ENCODE measurements around the gene MINK1. TPM values are rescaled to one million over a fixed set of nuclear protein-coding genes. Genes with fewer than 3 reads are reported as not detected.

The MINK1 gene
- total and polyA plus RNA-seq, 10 of the 15 experiments (the other 5 are each of a cell fraction or from before 2014, with no cell fraction given): 0.08 to 55.6 (median 15.0) TPM

DNA sequence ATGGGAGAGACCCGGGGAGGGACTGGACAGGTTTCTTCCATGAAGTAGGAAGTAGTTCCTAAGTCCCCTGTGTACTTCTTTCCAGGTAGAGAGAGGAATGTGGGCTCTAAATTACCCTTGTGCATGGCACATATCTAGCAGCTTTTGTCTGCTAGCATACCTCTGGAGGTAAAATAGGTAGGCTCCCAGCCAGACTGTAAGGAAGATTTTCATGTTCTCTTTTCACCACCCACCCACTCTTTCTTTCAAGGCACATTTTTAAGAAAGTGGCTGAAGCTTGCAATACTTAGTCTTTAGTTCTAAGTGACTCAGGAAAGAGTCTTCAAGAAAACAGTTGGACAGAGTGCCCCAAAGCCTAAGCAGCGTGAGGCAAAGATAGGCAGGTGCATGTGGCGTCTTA lies 9.2 kb downstream of the MINK1 start (continued):
- TF ChIP-seq NFIC (IDR thresholded peaks at IDR 0.05; ENCODE audit: low read depth, low read length) (no peak), TCF12 (IDR thresholded peaks at IDR 0.05; ENCODE audit: low read depth, low read length) (no peak)
- TF ChIP-seq, protein P1, sequence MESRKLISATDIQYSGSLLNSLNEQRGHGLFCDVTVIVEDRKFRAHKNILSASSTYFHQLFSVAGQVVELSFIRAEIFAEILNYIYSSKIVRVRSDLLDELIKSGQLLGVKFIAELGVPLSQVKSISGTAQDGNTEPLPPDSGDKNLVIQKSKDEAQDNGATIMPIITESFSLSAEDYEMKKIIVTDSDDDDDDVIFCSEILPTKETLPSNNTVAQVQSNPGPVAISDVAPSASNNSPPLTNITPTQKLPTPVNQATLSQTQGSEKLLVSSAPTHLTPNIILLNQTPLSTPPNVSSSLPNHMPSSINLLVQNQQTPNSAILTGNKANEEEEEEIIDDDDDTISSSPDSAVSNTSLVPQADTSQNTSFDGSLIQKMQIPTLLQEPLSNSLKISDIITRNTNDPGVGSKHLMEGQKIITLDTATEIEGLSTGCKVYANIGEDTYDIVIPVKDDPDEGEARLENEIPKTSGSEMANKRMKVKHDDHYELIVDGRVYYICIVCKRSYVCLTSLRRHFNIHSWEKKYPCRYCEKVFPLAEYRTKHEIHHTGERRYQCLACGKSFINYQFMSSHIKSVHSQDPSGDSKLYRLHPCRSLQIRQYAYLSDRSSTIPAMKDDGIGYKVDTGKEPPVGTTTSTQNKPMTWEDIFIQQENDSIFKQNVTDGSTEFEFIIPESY (IDR thresholded peaks at IDR 0.05): no peak

DNA sequence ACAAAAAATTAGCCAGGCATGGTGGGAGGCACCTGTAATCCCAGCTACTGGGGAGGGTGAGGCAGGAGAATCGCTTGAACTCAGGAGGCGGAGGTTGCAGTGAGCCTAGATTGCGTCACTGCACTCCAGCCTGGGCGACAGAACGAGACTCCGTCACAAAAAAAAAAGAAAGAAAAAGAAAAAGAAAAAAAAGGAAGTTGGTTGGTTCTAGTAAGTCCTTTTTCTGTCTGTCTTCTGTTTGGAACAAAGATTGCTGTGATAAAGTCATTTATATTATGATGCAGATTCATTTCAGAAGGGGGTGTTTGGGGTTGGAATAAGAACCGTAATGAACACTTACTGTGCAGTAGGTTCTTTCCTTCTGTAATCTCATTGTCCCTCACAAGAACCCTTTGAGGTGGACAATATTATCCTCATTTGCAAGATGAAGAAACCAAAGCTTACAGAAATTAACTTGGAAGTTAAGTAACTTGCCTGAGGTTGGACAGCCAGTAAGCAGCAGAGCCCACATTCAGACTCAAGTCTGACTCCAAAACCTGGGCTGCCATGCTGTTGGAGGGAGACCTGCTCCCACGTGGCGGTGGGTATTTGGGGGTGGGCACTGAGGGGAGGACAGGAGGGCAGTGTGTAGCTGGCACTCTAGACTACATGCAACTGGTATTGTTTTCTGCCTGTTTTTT lies 10.3 kb downstream of the MINK1 start:
- H3K27me3 ChIP-seq (replicated peaks in 1 of 2; ENCODE audit: control insufficient read depth in 2 of 2, insufficient read depth in 2 of 2, low read length in 1 of 2): no peaks in the 10 kb centered on the region
- no TSS peak for BruUV-seq (replicated peaks)
- RAD21 ChIA-PET (ENCODE audit: unreplicated experiment): interaction anchor here (0.9 kb wide), 1 partner anchor 35 kb away, joined by 3 read pairs; no protein-coding TSS in a partner anchor
- no peak for TF ChIP-seq IKZF1 (conservative IDR thresholded peaks at IDR 0.05)
- TF ChIP-seq POLR2AphosphoS5 (IDR thresholded peaks at IDR 0.05; ENCODE audit: low read length): no peak
- no peak for TF ChIP-seq EZH2 (IDR thresholded peaks at IDR 0.05; ENCODE audit: borderline replicate concordance, control insufficient read depth, low read depth, low read length)
- no peak for TF ChIP-seq CUX1 (IDR thresholded peaks at IDR 0.05; ENCODE audit: insufficient replicate concordance, low read depth, low read length)
- TF ChIP-seq CHD2 (IDR thresholded peaks at IDR 0.05; ENCODE audit: borderline replicate concordance, low read depth, low read length): no peak
- TF ChIP-seq SUZ12 (IDR thresholded peaks at IDR 0.05; ENCODE audit: unreplicated experiment): no peak
- no peak for TF ChIP-seq TCF12 (IDR thresholded peaks at IDR 0.05; ENCODE audit: low read depth, low read length)
- TF ChIP-seq RBBP5 (conservative IDR thresholded peaks at IDR 0.05): no peak
- TF ChIP-seq MTA3 (IDR thresholded peaks at IDR 0.05; ENCODE audit: borderline replicate concordance, low read length): no peak
- TF ChIP-seq DPF2 (IDR thresholded peaks at IDR 0.05): no peak
- no peak for TF ChIP-seq RUNX3 (IDR thresholded peaks at IDR 0.05; ENCODE audit: low read length)
- no peak for TF ChIP-seq NR2F1 (conservative IDR thresholded peaks at IDR 0.05)
- TF ChIP-seq BACH1 (IDR thresholded peaks at IDR 0.05; ENCODE audit: borderline replicate concordance): no peak

More for the DNA sequence above, 10.3 kb downstream of the MINK1 start:
- in situ Hi-C loops (cut with MboI): no loop called here
- no peak for ATAC-seq
- POLR2A ChIA-PET: interaction anchor here (0.5 to 1.2 kb wide), 2 partner anchors 10 to 14 kb away, joined by 4 to 6 read pairs; partner anchors contain the start of gene MINK1
- CTCF ChIA-PET: no interaction called here
- peaks cover 6% of the 10 kb centered on the region; the same call in 1 of the 2 replicates for H3K4me1 ChIP-seq (ENCODE audit: control insufficient read depth, insufficient read depth, low read length)
- no peaks in the 10 kb centered on the region; a peak in 1 of 4 replicates for H3K36me3 ChIP-seq (ENCODE audit: control insufficient read depth in 2 of 2, insufficient read depth in 2 of 2, low read length in 1 of 2)
- DNase-seq (ENCODE audit: low read depth, low spot score): no peak
- no peak overlapping the region for H3K4me3 ChIP-seq
- H2AFZ ChIP-seq (ENCODE audit: control insufficient read depth, low read depth, low read length): no peak overlapping the region
- no peak overlapping the region for H3K9ac ChIP-seq (ENCODE audit: control insufficient read depth, insufficient read depth, low read length)
- peaks cover 14% of the 10 kb centered on the region for H3K79me2 ChIP-seq (ENCODE audit: control insufficient read depth, insufficient read depth, low read length)
- H3K9me3 ChIP-seq (replicated peaks; ENCODE audit: control insufficient read depth, insufficient read depth, low read length): no peaks in the 10 kb centered on the region
- 98% methylated on average over 8 of the region's 9 CpGs for WGBS (ENCODE audit: insufficient coverage, insufficient replicate concordance, low lambda C conversion rate, missing lambda C conversion rate)
- H3K4me2 ChIP-seq (ENCODE audit: control insufficient read depth, insufficient read depth): no peak overlapping the region
- SMC1A ChIA-PET (ENCODE audit: uncharacterized antibody, unreplicated experiment): no interaction called here
- FAIRE-seq: no peak
- no peak overlapping the region for H3K27ac ChIP-seq (ENCODE audit: control insufficient read depth, insufficient read depth)
- peaks cover 7% of the 10 kb centered on the region for H4K20me1 ChIP-seq (ENCODE audit: control insufficient read depth, insufficient read depth)
- intact Hi-C loops (cut with micrococcal nuclease; ENCODE audit: unreplicated experiment): no loop called here
